Activated naive CD8-positive, alpha-beta T cell treated with anti-CD3 and anti-CD28 coated beads, Interleukin-2, amount 10 ng/mL, durations not matched to agents 7 days and 5 days (primary cell): ENCODE data around the gene FRRS1. TPM values are rescaled to one million over a fixed set of nuclear protein-coding genes. Genes with fewer than 3 reads are reported as not detected.
A peak's percentile ranks its signal among the peaks of the same experiment; 100 is the strongest.
"Not testable (repeated sequence)": the region's sequence is repeated elsewhere in the genome, so short reads cannot be mapped to it uniquely, and the experiment has no call there.

ENCODE experiments used
- ATAC-seq: fragments of 150-1000 bp; cut with Tn5 transposase; one replicate; pipeline ENCODE4 v1.10.0; 2021; ENCODE audit warnings: low read depth, moderate library complexity
- POLR2A ChIA-PET: fragments of 350-600 bp; sonication (Branson Sonifier 250); formaldehyde crosslinking; loops from one replicate; lab custom pipeline; 2021; ENCODE audit warnings: antibody characterized with exemption; lab: Charles Lee
- DNase-seq: peaks from one replicate; pipeline ENCODE4 v3.0.0; 2021
- H3K27ac Mint-ChIP-seq: one replicate; pipeline ENCODE4 v1.8.0; 2022; ENCODE audit warnings: mild to moderate bottlenecking, mixed read lengths
- H3K27me3 Mint-ChIP-seq: one replicate; pipeline ENCODE4 v1.8.0; 2022; ENCODE audit warnings: mild to moderate bottlenecking, moderate library complexity, mixed read lengths
- H3K36me3 Mint-ChIP-seq: one replicate; pipeline ENCODE4 v1.8.0; 2021; ENCODE audit warnings: mild to moderate bottlenecking, mixed read lengths
- H3K4me1 Mint-ChIP-seq: one replicate; pipeline ENCODE4 v1.8.0; 2021; ENCODE audit warnings: mixed read lengths
- H3K4me3 Mint-ChIP-seq: one replicate; pipeline ENCODE4 v1.8.0; 2022; ENCODE audit warnings: mild to moderate bottlenecking, moderate library complexity, mixed read lengths
- H3K9me3 Mint-ChIP-seq: one replicate; pipeline ENCODE4 v1.8.0; 2021; ENCODE audit warnings: mixed read lengths
- total RNA-seq, 2 experiments: library from RNA; stranded (reverse); gene quantifications; one replicate each; pipeline ENCODE4 v1.2.3, GENCODE V29; 2021

Gene FRRS1
- total RNA-seq = 1 to 10 TPM; 4.6 to 4.7 TPM

GRCh38 chr1:99766378-99766800 lies at the start of gene FRRS1:
Gene FRRS1 (minus strand): TSS chr1:99766635. CDS start chr1:99748768, 17,867 bp downstream.
- ATAC-seq = peak; percentile 96
- H3K9me3 Mint-ChIP-seq = no peaks in the 10 kb centered on the region
- H3K4me1 Mint-ChIP-seq = peaks cover 12% of the 10 kb centered on the region
- peaks cover 3% of the 10 kb centered on the region for H3K36me3 Mint-ChIP-seq
- H3K27me3 Mint-ChIP-seq = peaks cover 18% of the 10 kb centered on the region
- POLR2A ChIA-PET = interaction anchor here (1.3 to 1.8 kb wide), 2 partner anchors 11 to 204 kb away, joined by 3 to 5 read pairs; partner anchors contain the start of gene SLC35A3
- peak within 1 kb of the TSS; percentile 88 for H3K27ac Mint-ChIP-seq
- DNase-seq = peak; percentile 44
- H3K4me3 Mint-ChIP-seq = peak within 1 kb of the TSS; percentile 89

- Mint-ChIP-seq H3K4me1 (peaks cover 4% of the 10 kb centered on the region), H3K36me3 (no peaks in the 10 kb centered on the region), H3K27me3 (peaks cover 14% of the 10 kb centered on the region), H3K4me3 (no peak overlapping the region), H3K27ac (no peak overlapping the region), H3K9me3 (no peaks in the 10 kb centered on the region)
- ATAC-seq (no peak), DNase-seq (no peak)
- POLR2A ChIA-PET = no interaction called here
These were observed 48.0 kb upstream of the FRRS1 start for GRCh38 chr1:99814373-99814900.

GRCh38 chr1:99811747-99812146 lies 45.3 kb upstream of the FRRS1 start:
- H3K27me3 Mint-ChIP-seq = peaks cover 28% of the 10 kb centered on the region
- no peak overlapping the region for H3K27ac Mint-ChIP-seq
- DNase-seq (no peak), ATAC-seq (no peak)
- no peaks in the 10 kb centered on the region for H3K36me3 Mint-ChIP-seq
- H3K4me3 Mint-ChIP-seq = no peak overlapping the region
- peaks cover 13% of the 10 kb centered on the region for H3K4me1 Mint-ChIP-seq
- no peaks in the 10 kb centered on the region for H3K9me3 Mint-ChIP-seq
- POLR2A ChIA-PET = no interaction called here

GRCh38 chr1:99811075-99811474 lies 44.6 kb upstream of the FRRS1 start:
- peaks cover 28% of the 10 kb centered on the region for H3K27me3 Mint-ChIP-seq
- H3K27ac Mint-ChIP-seq = no peak overlapping the region
- H3K36me3 Mint-ChIP-seq = no peaks in the 10 kb centered on the region
- POLR2A ChIA-PET = no interaction called here
- H3K4me3 Mint-ChIP-seq = no peak overlapping the region
- H3K4me1 Mint-ChIP-seq = peaks cover 13% of the 10 kb centered on the region
- no peak for DNase-seq
- no peaks in the 10 kb centered on the region for H3K9me3 Mint-ChIP-seq
- ATAC-seq = no peak

GRCh38 chr1:99808391-99809115 lies 42.1 kb upstream of the FRRS1 start:
- POLR2A ChIA-PET = no interaction called here
- Mint-ChIP-seq H3K27me3 (peaks cover 22% of the 10 kb centered on the region), H3K27ac (no peak overlapping the region), H3K4me3 (peak overlapping the region; percentile 11), H3K9me3 (no peaks in the 10 kb centered on the region), H3K4me1 (peaks cover 13% of the 10 kb centered on the region), H3K36me3 (no peaks in the 10 kb centered on the region)
- DNase-seq = no peak
- ATAC-seq = peak; percentile 82

GRCh38 chr1:99806882-99807281 lies 40.4 kb upstream of the FRRS1 start:
- H3K9me3 Mint-ChIP-seq = no peaks in the 10 kb centered on the region
- H3K36me3 Mint-ChIP-seq = no peaks in the 10 kb centered on the region
- H3K27ac Mint-ChIP-seq = no peak overlapping the region
- peaks cover 20% of the 10 kb centered on the region for H3K27me3 Mint-ChIP-seq
- POLR2A ChIA-PET = no interaction called here
- no peak for DNase-seq
- peaks cover 13% of the 10 kb centered on the region for H3K4me1 Mint-ChIP-seq
- H3K4me3 Mint-ChIP-seq = no peak overlapping the region
- ATAC-seq = no peak

- POLR2A ChIA-PET = no interaction called here
- Mint-ChIP-seq H3K36me3 (no peaks in the 10 kb centered on the region), H3K9me3 (no peaks in the 10 kb centered on the region), H3K27me3 (peaks cover 23% of the 10 kb centered on the region), H3K4me1 (no peaks in the 10 kb centered on the region), H3K27ac (no peak overlapping the region), H3K4me3 (no peak overlapping the region)
- ATAC-seq (no peak), DNase-seq (no peak)
These were observed 35.1 kb upstream of the FRRS1 start for GRCh38 chr1:99801584-99801983.

GRCh38 chr1:99793861-99794260 lies 27.4 kb upstream of the FRRS1 start:
- ATAC-seq, POLR2A ChIA-PET, H3K27ac Mint-ChIP-seq, H3K9me3 Mint-ChIP-seq, H3K4me3 Mint-ChIP-seq, H3K36me3 Mint-ChIP-seq, H3K4me1 Mint-ChIP-seq, DNase-seq: not testable (repeated sequence)
- H3K27me3 Mint-ChIP-seq = peaks cover 32% of the 10 kb centered on the region

- no peak for ATAC-seq
- POLR2A ChIA-PET = no interaction called here
- peaks cover 9% of the 10 kb centered on the region for H3K27me3 Mint-ChIP-seq
These were observed 23.3 kb upstream of the FRRS1 start for GRCh38 chr1:99789715-99790114.

GRCh38 chr1:99788896-99789295 lies 22.5 kb upstream of the FRRS1 start:
- Mint-ChIP-seq H3K4me3 (no peak overlapping the region), H3K27ac (no peak overlapping the region), H3K36me3 (no peaks in the 10 kb centered on the region), H3K27me3 (peaks cover 15% of the 10 kb centered on the region), H3K4me1 (peaks cover 22% of the 10 kb centered on the region), H3K9me3 (peaks cover 3% of the 10 kb centered on the region)
- DNase-seq (no peak), ATAC-seq (no peak)
- POLR2A ChIA-PET = no interaction called here

More at GRCh38 chr1:99789715-99790114, 23.3 kb upstream of the FRRS1 start:
- Mint-ChIP-seq H3K4me1 (peaks cover 15% of the 10 kb centered on the region), H3K27ac (no peak overlapping the region), H3K36me3 (no peaks in the 10 kb centered on the region), H3K4me3 (no peak overlapping the region), H3K9me3 (peaks cover 3% of the 10 kb centered on the region)
- no peak for DNase-seq

GRCh38 chr1:99786751-99787501 lies 20.5 kb upstream of the FRRS1 start:
- Mint-ChIP-seq H3K4me1 (peaks cover 21% of the 10 kb centered on the region), H3K9me3 (peaks cover 3% of the 10 kb centered on the region), H3K36me3 (no peaks in the 10 kb centered on the region), H3K27ac (no peak overlapping the region), H3K27me3 (peaks cover 32% of the 10 kb centered on the region), H3K4me3 (no peak overlapping the region)
- no peak for DNase-seq
- ATAC-seq = peak; percentile 36
- POLR2A ChIA-PET = no interaction called here

GRCh38 chr1:99784809-99785255 lies 18.4 kb upstream of the FRRS1 start:
- Mint-ChIP-seq H3K4me3 (peak overlapping the region; percentile 33), H3K4me1 (peaks cover 21% of the 10 kb centered on the region), H3K27me3 (peaks cover 42% of the 10 kb centered on the region), H3K27ac (no peak overlapping the region), H3K9me3 (peaks cover 3% of the 10 kb centered on the region), H3K36me3 (no peaks in the 10 kb centered on the region)
- DNase-seq (no peak), ATAC-seq (peak; percentile 32)
- POLR2A ChIA-PET = no interaction called here

GRCh38 chr1:99784143-99784542 lies 17.7 kb upstream of the FRRS1 start:
- Mint-ChIP-seq H3K9me3 (peaks cover 3% of the 10 kb centered on the region), H3K27me3 (peaks cover 48% of the 10 kb centered on the region), H3K4me3 (peak overlapping the region; percentile 33), H3K36me3 (no peaks in the 10 kb centered on the region), H3K27ac (no peak overlapping the region), H3K4me1 (peaks cover 21% of the 10 kb centered on the region)
- no peak for DNase-seq
- no peak for ATAC-seq
- POLR2A ChIA-PET = no interaction called here
